ENCODE results near the gene UBTFL1. TPM values are rescaled to one million over a fixed set of nuclear protein-coding genes. Genes with fewer than 3 reads are reported as not detected.

UBTFL1 gene
- total and polyA plus RNA-seq, 8 donors = not detected

- H3K27me3 ChIP-seq = peaks cover 0 to 10% (median 9%) of the 10 kb centered on the region in 3 donors
- DNase-seq = peak in 1 of 2 donors; percentile 4
- peaks cover 0 to 21% (median 0%) of the 10 kb centered on the region in 4 donors for H3K4me1 ChIP-seq
- H3K9me3 ChIP-seq = no peaks in the 10 kb centered on the region
- peak overlapping the region in 1 of 5 donors; percentile 44 for H3K27ac ChIP-seq
- intact Hi-C loops (cut with DNase I; ENCODE audit: low total_unique reads) = no loop called here
- no peaks in the 10 kb centered on the region for H3K36me3 ChIP-seq
- H3K4me3 ChIP-seq = peak overlapping the region; percentile 44 to 55 (median 51)
- TF ChIP-seq EP300 (IDR thresholded peaks at IDR 0.05) (no peak), CTCF (IDR thresholded peaks at IDR 0.05) (no peak), POLR2AphosphoS5 (IDR thresholded peaks at IDR 0.05) (no peak), POLR2A (IDR thresholded peaks at IDR 0.05) (no peak)
- 24 to 29% (median 24%) methylated on average over 11 of the region's 11 CpGs for WGBS, 5 donors
Observed at GRCh38 chr11:90133560-90134477, 48.1 kb downstream of the UBTFL1 start.

DNA sequence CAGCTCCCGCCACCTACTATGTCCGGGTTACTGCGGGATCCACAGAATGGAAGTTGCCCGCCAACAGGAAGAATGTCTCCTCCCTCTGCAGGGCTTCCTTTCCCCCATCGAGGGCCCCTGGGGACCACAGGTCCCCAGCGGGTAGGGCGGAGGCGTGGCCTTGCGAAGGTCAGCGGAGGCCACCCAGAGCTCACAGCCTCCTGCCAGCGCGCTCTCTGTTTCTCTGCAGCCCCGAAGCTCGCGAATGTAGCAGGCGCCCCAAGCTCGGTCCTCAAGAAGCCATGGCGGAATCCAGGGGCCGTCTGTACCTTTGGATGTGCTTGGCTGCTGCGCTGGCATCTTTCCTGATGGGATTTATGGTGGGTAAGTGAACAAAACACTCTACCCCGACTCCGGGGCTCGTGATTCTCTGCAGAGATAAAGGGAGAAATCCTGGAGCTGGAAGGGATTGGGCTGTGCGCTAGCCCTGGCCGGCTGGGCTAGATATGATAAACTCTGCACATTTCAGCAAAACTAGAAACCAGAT lies 48.8 kb downstream of the UBTFL1 start, which contains the start of gene NAALAD2:
TSS of gene NAALAD2 (plus strand) at position 186 of the 526 bp plus-strand sequence. CDS start at position 282, 96 bp downstream.
- TF ChIP-seq CTCF (IDR thresholded peaks at IDR 0.05) (no peak), POLR2A (IDR thresholded peaks at IDR 0.05) (no peak), POLR2AphosphoS5 (IDR thresholded peaks at IDR 0.05) (no peak), EP300 (IDR thresholded peaks at IDR 0.05) (no peak)
- Histone ChIP-seq H3K27ac (peak within 1 kb of the TSS in 1 of 5 donors; percentile 44), H3K4me1 (peaks cover 0 to 21% (median 0%) of the 10 kb centered on the region in 4 donors), H3K36me3 (no peaks in the 10 kb centered on the region), H3K9me3 (no peaks in the 10 kb centered on the region), H3K27me3 (peaks cover 0 to 10% (median 9%) of the 10 kb centered on the region in 3 donors), H3K4me3 (peak within 1 kb of the TSS; percentile 44 to 55 (median 51))
- WGBS, 5 donors = 0 to 4% (median 1%) methylated on average over 12 to 25 of the region's 25 CpGs
- intact Hi-C loops (cut with DNase I; ENCODE audit: low total_unique reads) = no loop called here
- peak in 1 of 2 donors; percentile 82 for DNase-seq

GRCh38 chr11:90135016-90135415 lies 49.3 kb downstream of the UBTFL1 start:
- Histone ChIP-seq H3K4me1 (peaks cover 0 to 21% (median 0%) of the 10 kb centered on the region in 4 donors), H3K27ac (peak overlapping the region in 1 of 5 donors; percentile 44), H3K36me3 (no peaks in the 10 kb centered on the region), H3K4me3 (peak overlapping the region; percentile 44 to 55 (median 51)), H3K27me3 (peaks cover 0 to 10% (median 9%) of the 10 kb centered on the region in 3 donors), H3K9me3 (no peaks in the 10 kb centered on the region)
- 2 to 6% (median 3%) methylated on average over 5 of the region's 5 CpGs for WGBS, 5 donors
- intact Hi-C loops (cut with DNase I; ENCODE audit: low total_unique reads) = no loop called here
- no peak for TF ChIP-seq CTCF (IDR thresholded peaks at IDR 0.05)
- no peak for TF ChIP-seq POLR2AphosphoS5 (IDR thresholded peaks at IDR 0.05)
- TF ChIP-seq EP300 (IDR thresholded peaks at IDR 0.05) = no peak
- no peak for TF ChIP-seq POLR2A (IDR thresholded peaks at IDR 0.05)
- DNase-seq = no peak

Small RNA genes within 50 kb of the gene (small RNA-seq; reads per million reads assigned to genes)
- gene AP000827.1 = 0 reads per million in 4 donors
- gene RF00275 = 0 to 0.46 (median 0) reads per million in 4 donors

Other genes with a start within 250 kb of the UBTFL1 start
- gene TRIM64B, start 207.5 kb upstream of the UBTFL1 start, total RNA-seq = not detected
- not detected for gene TRIM64B, start 207.5 kb upstream of the UBTFL1 start, polyA plus RNA-seq
- gene TRIM49D1, start 163.7 kb upstream of the UBTFL1 start, total RNA-seq = not detected
- not detected for gene TRIM49D1, start 163.7 kb upstream of the UBTFL1 start, polyA plus RNA-seq
- gene TRIM49D2, start 161.9 kb upstream of the UBTFL1 start, total RNA-seq = not detected
- not detected for gene TRIM49D2, start 161.9 kb upstream of the UBTFL1 start, polyA plus RNA-seq
- not detected for gene TRIM64, start 119.9 kb upstream of the UBTFL1 start, total RNA-seq
- not detected for gene TRIM64, start 119.9 kb upstream of the UBTFL1 start, polyA plus RNA-seq
- not detected for gene TRIM49C, start 54.8 kb upstream of the UBTFL1 start, total RNA-seq
- not detected for gene TRIM49C, start 54.8 kb upstream of the UBTFL1 start, polyA plus RNA-seq
- gene NAALAD2, start 48.7 kb downstream of the UBTFL1 start, total RNA-seq = 10 to 100 TPM in 1 of 5 donors, 1 to 10 TPM in 1, under 1 TPM in 1, not detected in 2; 0.89 to 15.8 (median 3.3) TPM
- gene NAALAD2, start 48.7 kb downstream of the UBTFL1 start, polyA plus RNA-seq = under 1 TPM; 0.25 to 0.48 (median 0.46) TPM
- gene CHORDC1, start 137.1 kb downstream of the UBTFL1 start, total RNA-seq = 100 to 1,000 TPM in 1 of 5 donors, 10 to 100 TPM in 4; 37.7 to 102 (median 52.9) TPM
- gene CHORDC1, start 137.1 kb downstream of the UBTFL1 start, polyA plus RNA-seq = 10 to 100 TPM; 14.4 to 25.4 (median 15.3) TPM

Measured in stomach (tissue), 9 donors.